ENCODE data around the gene CD96. TPM values are rescaled to one million over a fixed set of nuclear protein-coding genes. Genes with fewer than 3 reads are reported as not detected.
"Not testable (repeated sequence)": the region's sequence is repeated elsewhere in the genome, so short reads cannot be mapped to it uniquely, and the experiment has no call there.

The CD96 gene
- total RNA-seq, 1 donor from 2014 or later = 0.27 TPM

- no peak for DNase-seq (ENCODE audit: low spot score in 2 of 2, unreplicated experiment in 2 of 2)
- TF ChIP-seq CTCF (IDR thresholded peaks at IDR 0.05; ENCODE audit: unreplicated experiment) = no peak
- Mint-ChIP-seq H3K4me1 (no peaks in the 10 kb centered on the region), H3K36me3 (no peaks in the 10 kb centered on the region), H3K27me3 (ENCODE audit: low read depth) (no peaks in the 10 kb centered on the region), H3K27ac (no peak overlapping the region), H3K4me3 (no peak overlapping the region), H3K9me3 (no peaks in the 10 kb centered on the region)
Measured at GRCh38 chr3:111617912-111618601, 76.1 kb downstream of the CD96 start.

- Mint-ChIP-seq H3K27ac (no peak overlapping the region), H3K27me3 (ENCODE audit: low read depth) (no peaks in the 10 kb centered on the region), H3K4me3 (no peak overlapping the region), H3K36me3 (no peaks in the 10 kb centered on the region), H3K4me1 (no peaks in the 10 kb centered on the region), H3K9me3 (no peaks in the 10 kb centered on the region)
- TF ChIP-seq CTCF (IDR thresholded peaks at IDR 0.05; ENCODE audit: unreplicated experiment) = no peak
- DNase-seq (ENCODE audit: low spot score in 2 of 2, unreplicated experiment in 2 of 2) = no peak
Measured at GRCh38 chr3:111618945-111619344, 76.9 kb downstream of the CD96 start.

GRCh38 chr3:111619833-111620232, 77.8 kb downstream of the CD96 start:
- Mint-ChIP-seq H3K27ac (no peak overlapping the region), H3K27me3 (ENCODE audit: low read depth) (no peaks in the 10 kb centered on the region), H3K4me1 (no peaks in the 10 kb centered on the region), H3K36me3 (no peaks in the 10 kb centered on the region), H3K9me3 (no peaks in the 10 kb centered on the region), H3K4me3 (no peak overlapping the region)
- no peak for DNase-seq (ENCODE audit: low spot score in 2 of 2, unreplicated experiment in 2 of 2)
- TF ChIP-seq CTCF (IDR thresholded peaks at IDR 0.05; ENCODE audit: unreplicated experiment) = no peak

GRCh38 chr3:111621535-111621934, 79.5 kb downstream of the CD96 start:
- no peak for DNase-seq (ENCODE audit: low spot score in 2 of 2, unreplicated experiment in 2 of 2)
- no peaks in the 10 kb centered on the region for H3K9me3 Mint-ChIP-seq
- no peaks in the 10 kb centered on the region for H3K36me3 Mint-ChIP-seq
- no peak for TF ChIP-seq CTCF (IDR thresholded peaks at IDR 0.05; ENCODE audit: unreplicated experiment)
- H3K4me1 Mint-ChIP-seq = no peaks in the 10 kb centered on the region
- H3K27me3 Mint-ChIP-seq (ENCODE audit: low read depth) = no peaks in the 10 kb centered on the region
- no peak overlapping the region for H3K4me3 Mint-ChIP-seq
- no peak overlapping the region for H3K27ac Mint-ChIP-seq

GRCh38 chr3:111627092-111627491, 85.1 kb downstream of the CD96 start:
- Mint-ChIP-seq H3K27ac (no peak overlapping the region), H3K9me3 (peaks cover 42% of the 10 kb centered on the region), H3K4me3 (no peak overlapping the region), H3K4me1 (no peaks in the 10 kb centered on the region), H3K36me3 (peaks cover 18% of the 10 kb centered on the region), H3K27me3 (ENCODE audit: low read depth) (no peaks in the 10 kb centered on the region)
- no peak for TF ChIP-seq CTCF (IDR thresholded peaks at IDR 0.05; ENCODE audit: unreplicated experiment)
- DNase-seq (ENCODE audit: low spot score in 2 of 2, unreplicated experiment in 2 of 2) = no peak

GRCh38 chr3:111629018-111629417, 87.0 kb downstream of the CD96 start:
- not testable (repeated sequence) for H3K27ac Mint-ChIP-seq; H3K4me3 Mint-ChIP-seq; H3K27me3 Mint-ChIP-seq (ENCODE audit: low read depth); DNase-seq (ENCODE audit: low spot score in 2 of 2, unreplicated experiment in 2 of 2); H3K4me1 Mint-ChIP-seq
- Mint-ChIP-seq H3K36me3 (peaks cover 18% of the 10 kb centered on the region), H3K9me3 (peaks cover 46% of the 10 kb centered on the region)

GRCh38 chr3:111630638-111631037, 88.6 kb downstream of the CD96 start:
- not testable (repeated sequence) for DNase-seq (ENCODE audit: low spot score in 2 of 2, unreplicated experiment in 2 of 2); H3K4me3 Mint-ChIP-seq

More at GRCh38 chr3:111630638-111631037, 88.6 kb downstream of the CD96 start:
- H3K9me3 Mint-ChIP-seq = peaks cover 46% of the 10 kb centered on the region
- H3K36me3 Mint-ChIP-seq = peaks cover 18% of the 10 kb centered on the region
- not testable (repeated sequence) for H3K27me3 Mint-ChIP-seq (ENCODE audit: low read depth); H3K4me1 Mint-ChIP-seq; H3K27ac Mint-ChIP-seq
